ENCODE results near the gene HYAL3.

DNA sequence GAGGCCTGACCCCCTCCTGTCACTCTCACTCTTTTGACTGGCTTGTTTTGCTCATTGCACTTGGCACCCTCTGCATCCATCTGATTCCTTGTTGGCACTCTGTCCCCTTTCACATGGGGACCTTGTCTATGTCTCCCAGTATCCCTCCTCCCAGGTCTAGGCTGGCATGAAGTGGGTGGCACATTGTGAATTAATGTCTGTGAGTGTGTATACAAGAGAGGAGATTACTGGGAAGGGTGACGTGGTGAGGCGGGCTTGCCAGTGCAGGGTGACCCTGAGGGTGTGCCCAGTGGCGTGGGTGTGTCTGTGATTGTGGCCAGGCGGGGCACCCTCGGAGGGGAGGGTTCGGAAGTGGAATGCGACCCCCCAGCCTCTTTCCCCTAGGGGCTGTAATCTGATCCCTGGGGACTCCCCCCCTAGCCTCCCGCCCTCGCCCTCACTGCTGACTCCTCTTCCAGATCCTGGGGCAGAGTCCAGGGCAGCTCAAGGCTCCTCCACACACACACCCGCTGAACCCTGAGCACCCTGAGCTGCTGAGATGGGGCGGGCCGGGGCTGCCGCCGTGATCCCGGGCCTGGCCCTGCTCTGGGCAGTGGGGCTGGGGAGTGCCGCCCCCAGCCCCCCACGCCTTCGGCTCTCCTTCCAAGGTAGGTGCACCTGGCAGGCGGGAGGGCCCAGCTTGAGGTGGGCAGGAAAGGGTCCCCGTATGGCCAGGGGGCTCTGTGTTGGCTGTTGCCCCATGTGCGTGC lies 30.3 kb downstream of the HYAL3 start, which contains the start of gene SEMA3B:
- TF ChIP-seq, protein P1, sequence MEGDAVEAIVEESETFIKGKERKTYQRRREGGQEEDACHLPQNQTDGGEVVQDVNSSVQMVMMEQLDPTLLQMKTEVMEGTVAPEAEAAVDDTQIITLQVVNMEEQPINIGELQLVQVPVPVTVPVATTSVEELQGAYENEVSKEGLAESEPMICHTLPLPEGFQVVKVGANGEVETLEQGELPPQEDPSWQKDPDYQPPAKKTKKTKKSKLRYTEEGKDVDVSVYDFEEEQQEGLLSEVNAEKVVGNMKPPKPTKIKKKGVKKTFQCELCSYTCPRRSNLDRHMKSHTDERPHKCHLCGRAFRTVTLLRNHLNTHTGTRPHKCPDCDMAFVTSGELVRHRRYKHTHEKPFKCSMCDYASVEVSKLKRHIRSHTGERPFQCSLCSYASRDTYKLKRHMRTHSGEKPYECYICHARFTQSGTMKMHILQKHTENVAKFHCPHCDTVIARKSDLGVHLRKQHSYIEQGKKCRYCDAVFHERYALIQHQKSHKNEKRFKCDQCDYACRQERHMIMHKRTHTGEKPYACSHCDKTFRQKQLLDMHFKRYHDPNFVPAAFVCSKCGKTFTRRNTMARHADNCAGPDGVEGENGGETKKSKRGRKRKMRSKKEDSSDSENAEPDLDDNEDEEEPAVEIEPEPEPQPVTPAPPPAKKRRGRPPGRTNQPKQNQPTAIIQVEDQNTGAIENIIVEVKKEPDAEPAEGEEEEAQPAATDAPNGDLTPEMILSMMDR (IDR thresholded peaks at IDR 0.05): no peak
- no peak for TF ChIP-seq ZFX (IDR thresholded peaks at IDR 0.05; ENCODE audit: borderline replicate concordance)
